Glomerular visceral epithelial cell (primary cell): Measurements from ENCODE around the gene GPR137.
"Not testable (repeated sequence)": the region's sequence is repeated elsewhere in the genome, so short reads cannot be mapped to it uniquely, and the experiment has no call there.

ENCODE experiments used
- DNase-seq: peaks from one replicate; pipeline ENCODE4 v3.0.0-alpha.2; 2016; ENCODE audit errors: extremely low spot score

GPR137 gene

GRCh38 chr11:64284962-64285884 lies at the start of gene GPR137:
Gene GPR137, plus strand, starts transcription at chr11:64285848. Its CDS starts 677 bp downstream, at chr11:64286525.
- DNase-seq, result peak; percentile 72

GRCh38 chr11:64237484-64237951 lies 48.1 kb upstream of the GPR137 start:
- DNase-seq, result no peak

- DNase-seq, result no peak
Measured at GRCh38 chr11:64238076-64238475, 47.6 kb upstream of the GPR137 start.

GRCh38 chr11:64238999-64239398 lies 46.6 kb upstream of the GPR137 start:
- no peak for DNase-seq

GRCh38 chr11:64239662-64240434 lies 45.8 kb upstream of the GPR137 start:
- no peak for DNase-seq

- peak; percentile 96 for DNase-seq
Measured at GRCh38 chr11:64240435-64241240, 45.0 kb upstream of the GPR137 start, which contains the start of gene FKBP2. Gene FKBP2, plus strand, starts transcription at chr11:64241095. Its CDS starts 1,293 bp downstream, at chr11:64242388.

- peak; percentile 100 for DNase-seq
Measured at GRCh38 chr11:64241241-64241490, 44.5 kb upstream of the GPR137 start.

GRCh38 chr11:64241491-64242374 lies 43.9 kb upstream of the GPR137 start:
- DNase-seq, result peak; percentile 66

GRCh38 chr11:64243236-64243854 lies 42.3 kb upstream of the GPR137 start:
- no peak for DNase-seq

- no peak for DNase-seq
Measured at GRCh38 chr11:64244107-64244506, 41.5 kb upstream of the GPR137 start.

GRCh38 chr11:64244966-64245365 lies 40.7 kb upstream of the GPR137 start:
- no peak for DNase-seq

- peak; percentile 27 for DNase-seq
Measured at GRCh38 chr11:64245401-64245796, 40.2 kb upstream of the GPR137 start.

GRCh38 chr11:64245797-64246620 lies 39.6 kb upstream of the GPR137 start:
- peak; percentile 85 for DNase-seq

- DNase-seq, result not testable (repeated sequence)
Measured at GRCh38 chr11:64246621-64246870, 39.1 kb upstream of the GPR137 start.

- peak; percentile 82 for DNase-seq
Measured at GRCh38 chr11:64246871-64247728, 38.5 kb upstream of the GPR137 start, which contains the start of gene PPP1R14B. Gene PPP1R14B, minus strand, starts transcription at chr11:64246943. Its CDS starts 270 bp downstream, at chr11:64246673.

- DNase-seq, result no peak
Measured at GRCh38 chr11:64247729-64248531, 37.7 kb upstream of the GPR137 start.

- no peak for DNase-seq
Measured at GRCh38 chr11:64248578-64248977, 37.1 kb upstream of the GPR137 start.

- no peak for DNase-seq
Measured at GRCh38 chr11:64249038-64249437, 36.6 kb upstream of the GPR137 start.
